Upper lobe of left lung (tissue), 4 donors: ENCODE measurements around the gene MSMO1.

Experiments
- CTCF ChIP-seq, 6 experiments: fragments of 450-650 bp in 4 of 6; fragments of 200-600 bp in 2 of 6; sonication (generic) in 2 of 6; IDR thresholded peaks; one replicate each; pipeline ENCODE4 v1.5.1; 2016 to 2019; ENCODE audit warnings: antibody characterized with exemption in 6 of 6
- POLR2A ChIP-seq, 4 donors: fragments of 450-650 bp; IDR thresholded peaks; one replicate each; pipeline ENCODE4 v1.5.1; 2016 to 2017; ENCODE audit warnings: antibody characterized with exemption in 4 of 4, mild to moderate bottlenecking in 2 of 4

DNA sequence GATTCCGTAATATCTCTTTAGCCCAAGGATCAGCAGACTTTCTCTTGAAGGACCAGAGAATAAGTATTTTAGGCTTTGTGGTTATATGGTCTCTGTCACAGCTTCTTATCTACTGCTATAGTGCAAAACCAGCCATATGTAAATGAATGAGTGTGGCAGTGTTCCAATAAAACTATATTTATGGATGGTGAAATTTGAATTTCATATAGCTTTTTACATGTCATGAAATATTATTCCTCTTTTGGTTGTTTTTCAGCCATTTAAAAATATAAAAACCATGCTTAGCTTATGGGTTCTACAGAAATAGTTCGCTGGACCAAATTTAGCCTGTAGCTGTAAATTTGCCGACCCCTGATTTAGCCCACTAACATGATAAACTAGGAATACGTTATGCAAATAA lies 18.0 kb upstream of the MSMO1 start:
- TF ChIP-seq CTCF (IDR thresholded peaks at IDR 0.05) (no peak), POLR2A (IDR thresholded peaks at IDR 0.05) (no peak)
